NCI-H2171 treated with DMSO at 0.1 percent for 48 hours (cell line): ENCODE results near the gene HNRNPAB.
A peak's percentile ranks its signal among the peaks of the same experiment; 100 is the strongest.

Experiments
- DNase-seq: peaks from one replicate; lab custom pipeline; 2025; lab: John Stamatoyannopoulos, UW

HNRNPAB gene

DNA sequence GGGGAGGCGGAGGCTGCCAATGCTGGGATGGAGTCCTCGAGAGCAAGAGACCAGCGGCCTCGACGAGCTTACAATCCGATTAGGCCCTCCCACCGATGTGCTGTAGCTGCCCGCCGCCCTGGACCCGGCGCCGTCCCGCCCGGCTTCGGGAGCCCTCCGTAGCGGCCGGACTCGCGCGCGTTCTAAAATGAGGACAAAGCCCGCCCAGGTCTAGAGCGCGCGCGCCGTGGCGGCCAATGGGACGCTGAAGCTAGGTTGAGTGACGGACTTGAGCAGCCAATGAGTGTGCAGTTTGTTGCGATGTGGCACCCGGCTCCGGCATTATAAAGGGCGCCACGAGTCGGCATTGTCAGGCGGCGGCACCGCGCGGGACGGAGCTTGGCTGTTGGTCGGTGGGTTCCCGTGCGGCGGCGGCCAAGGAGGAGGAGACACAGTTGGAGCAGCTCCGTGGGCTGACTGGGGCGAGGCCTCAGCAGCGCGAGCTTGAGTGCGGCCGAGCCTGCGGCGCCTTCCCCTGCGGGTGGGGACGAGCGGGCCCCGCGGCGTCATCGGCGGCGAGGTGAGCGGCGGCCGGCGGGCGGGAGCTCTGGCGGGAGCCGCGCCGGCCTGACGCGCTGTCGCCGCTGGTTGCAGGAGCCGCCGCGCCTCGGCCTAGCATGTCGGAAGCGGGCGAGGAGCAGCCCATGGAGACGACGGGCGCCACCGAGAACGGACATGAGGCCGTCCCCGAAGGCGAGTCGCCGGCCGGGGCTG lies at the start of gene HNRNPAB:
TSS of gene HNRNPAB (plus strand) at position 352 of the 753 bp plus-strand sequence. CDS start at position 657, 305 bp downstream.
- peak; percentile 82 for DNase-seq

GRCh38 chr5:178155065-178155464 lies 49.3 kb upstream of the HNRNPAB start:
- no peak for DNase-seq

DNA sequence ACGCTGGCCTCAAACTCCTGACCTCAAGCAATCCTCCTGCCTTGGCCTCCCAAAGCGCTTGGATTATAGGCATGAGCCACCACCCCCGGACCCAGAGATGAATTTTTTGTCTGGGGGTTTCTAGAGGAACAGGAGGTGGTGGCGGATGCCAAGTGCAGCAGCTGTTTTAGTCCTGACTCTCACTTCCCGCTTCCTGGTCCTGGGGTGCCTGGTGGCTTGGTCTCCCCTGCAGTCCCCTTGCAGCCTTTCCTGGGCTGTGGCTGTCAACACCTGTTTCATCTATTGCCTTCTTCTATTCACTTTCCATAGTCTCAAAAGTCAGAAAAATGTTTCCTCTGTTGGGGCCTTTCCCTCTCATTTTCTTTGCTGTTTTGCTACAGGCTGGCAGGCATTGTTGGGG lies 44.2 kb upstream of the HNRNPAB start:
- no peak for DNase-seq

DNA sequence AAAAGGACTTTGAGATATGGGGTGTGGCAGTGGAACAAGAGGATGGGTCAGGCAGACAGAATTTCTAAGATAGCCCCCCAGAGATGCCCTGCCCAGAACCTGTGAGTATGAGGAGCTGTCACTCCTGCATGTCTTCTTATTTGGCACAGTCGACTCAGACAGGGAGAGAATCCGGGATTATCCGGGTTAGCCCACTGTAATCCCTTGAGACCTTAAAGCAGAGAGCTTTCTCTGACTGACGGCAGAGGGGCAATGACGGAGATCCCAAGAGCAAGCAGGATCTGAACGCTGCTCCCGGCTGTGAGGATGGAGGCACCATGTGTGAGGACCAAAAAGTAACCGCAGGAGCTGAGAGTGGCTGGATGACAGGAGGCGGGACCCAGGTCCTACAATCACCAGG lies 41.9 kb upstream of the HNRNPAB start:
- DNase-seq, result no peak

- DNase-seq, result peak; percentile 73
Observed at GRCh38 chr5:178163772-178164735, 40.3 kb upstream of the HNRNPAB start.

GRCh38 chr5:178165581-178165980 lies 38.8 kb upstream of the HNRNPAB start:
- DNase-seq, result no peak

DNA sequence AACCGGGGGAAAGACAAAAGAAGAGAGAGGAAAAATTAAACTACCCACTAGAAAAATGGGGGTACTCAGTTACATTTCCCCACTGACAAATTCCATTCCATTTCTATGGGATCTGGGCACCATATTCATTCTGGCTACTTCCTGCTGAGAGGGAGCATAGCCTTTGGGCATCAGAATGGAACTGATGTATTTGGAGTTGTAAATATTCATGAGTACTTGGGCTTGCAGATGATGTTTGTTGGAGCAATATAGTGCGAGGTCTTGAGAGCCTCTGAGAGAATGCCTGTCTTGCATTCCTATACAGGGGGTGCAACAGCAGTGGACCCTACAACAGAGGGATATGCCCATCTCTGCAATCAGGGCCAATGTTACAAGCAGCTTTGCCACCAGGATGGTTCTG lies 33.9 kb upstream of the HNRNPAB start:
- no peak for DNase-seq

DNA sequence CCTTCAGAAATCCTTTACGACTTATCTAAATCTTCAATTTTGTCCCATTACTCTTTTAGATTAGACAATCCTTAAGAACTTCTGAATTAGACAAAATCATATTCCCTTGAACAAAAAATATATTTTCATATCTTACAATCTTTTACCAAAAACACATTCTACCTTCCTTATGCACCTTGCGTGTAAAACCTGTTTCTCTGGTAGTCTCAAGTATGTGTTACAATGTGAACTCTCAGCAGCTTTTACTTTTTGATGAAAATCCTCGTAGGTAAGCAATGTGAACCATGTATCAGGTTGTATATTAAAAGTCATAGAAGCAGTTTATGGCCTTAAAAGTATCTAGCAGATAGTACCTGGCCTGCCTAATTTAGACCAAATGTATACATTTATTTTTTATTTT lies 29.9 kb upstream of the HNRNPAB start:
- DNase-seq, result no peak

GRCh38 chr5:178176791-178177190 lies 27.5 kb upstream of the HNRNPAB start:
- no peak for DNase-seq

DNA sequence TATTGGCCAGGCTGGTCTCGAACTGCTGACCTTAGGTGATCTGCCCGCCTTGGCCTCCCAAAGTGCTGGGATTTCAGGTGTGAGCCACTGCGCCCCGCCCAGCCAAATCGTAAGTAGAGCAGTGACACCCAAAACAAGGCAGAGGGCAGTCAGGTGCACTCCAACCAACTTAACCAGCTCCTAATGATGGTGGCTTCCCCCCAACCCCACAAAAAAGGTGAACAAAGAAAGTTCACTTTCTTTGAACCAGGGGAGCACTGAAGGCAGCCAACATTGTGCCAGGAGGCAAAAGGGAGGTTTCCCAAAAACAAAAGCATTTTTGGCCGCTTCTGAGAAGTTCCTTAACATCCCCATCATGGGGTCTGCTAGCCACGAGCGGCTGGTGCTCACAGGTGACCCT lies 26.8 kb upstream of the HNRNPAB start:
- no peak for DNase-seq

- DNase-seq, result no peak
Observed at GRCh38 chr5:178180141-178180863, 24.0 kb upstream of the HNRNPAB start.

DNA sequence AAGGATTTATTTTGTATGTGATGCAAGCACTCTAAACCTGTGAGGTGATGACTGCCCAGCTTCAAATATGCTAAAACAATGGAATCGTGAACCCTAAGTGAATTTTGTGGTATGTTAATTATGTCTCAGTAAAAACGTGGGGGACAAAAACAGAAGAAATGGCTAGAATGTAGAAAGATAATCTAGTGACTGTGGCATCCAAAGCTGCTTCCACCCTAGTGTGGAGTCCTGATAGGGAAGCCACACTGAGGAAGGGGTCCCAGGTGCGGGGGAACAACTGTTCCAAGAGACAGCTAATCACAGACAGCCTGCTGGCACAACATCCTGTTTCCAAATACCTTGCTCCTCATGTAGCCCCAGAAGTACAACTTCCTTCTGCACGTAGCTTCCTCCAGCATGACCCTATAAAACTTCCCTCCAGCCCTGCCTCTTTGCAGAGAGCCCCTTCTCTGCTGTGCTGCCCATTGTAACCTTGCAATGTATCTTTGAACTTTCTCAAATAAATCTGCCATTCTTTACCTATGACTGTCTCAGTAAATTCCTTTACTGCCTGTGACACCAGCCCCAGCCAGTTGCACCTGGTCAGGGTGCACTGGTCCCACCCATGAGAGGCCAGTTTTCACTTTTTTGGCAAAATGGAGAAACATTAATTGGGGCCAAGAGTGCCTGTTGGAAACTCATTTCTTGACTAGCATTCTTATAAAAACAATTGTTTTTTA lies 22.0 kb upstream of the HNRNPAB start:
- DNase-seq, result no peak

DNA sequence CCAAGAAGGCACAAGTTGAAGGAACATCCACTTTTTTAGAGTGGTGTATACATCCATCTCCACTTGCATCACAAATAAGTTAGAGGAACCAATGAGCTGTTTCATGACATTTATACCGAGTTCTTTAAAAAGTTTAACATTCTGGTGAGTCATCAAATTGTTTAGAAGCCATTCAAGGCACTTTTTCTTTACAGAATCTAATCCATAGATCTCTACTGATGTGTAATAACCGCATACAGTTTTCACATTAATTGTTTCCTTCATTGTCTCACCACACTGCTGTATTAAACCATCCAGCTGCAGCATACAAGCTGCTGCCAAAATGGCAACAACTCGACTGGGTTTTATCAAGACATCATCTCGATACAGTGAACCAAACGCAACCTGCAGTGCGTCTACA lies 17.9 kb upstream of the HNRNPAB start:
- no peak for DNase-seq

DNA sequence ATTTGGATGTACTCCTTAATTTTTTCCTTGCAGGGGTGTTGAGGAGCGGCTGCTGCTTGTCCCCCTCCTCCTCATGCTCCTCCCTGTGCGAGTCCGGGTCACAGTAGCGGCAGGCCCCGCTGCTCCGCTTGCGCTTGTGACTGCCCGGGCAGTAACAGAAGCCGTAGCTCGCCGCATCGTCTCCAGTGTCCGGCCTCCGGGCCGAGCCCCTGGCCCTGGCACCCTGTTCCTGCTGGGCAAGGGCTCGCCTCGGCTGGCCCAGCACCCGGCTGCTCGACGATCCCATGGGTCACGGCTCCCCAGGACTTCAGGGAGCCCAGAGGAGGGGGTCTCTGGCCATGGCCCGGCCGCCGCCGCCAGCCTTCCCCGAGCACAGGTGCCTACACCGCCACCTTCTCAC lies 17.3 kb upstream of the HNRNPAB start, which contains the start of gene GMCL2:
TSS of gene GMCL2 (minus strand) at position 358 of the 400 bp plus-strand sequence. CDS start at position 286, 72 bp downstream.
- DNase-seq, result no peak

GRCh38 chr5:178189433-178189832 lies 14.9 kb upstream of the HNRNPAB start:
- DNase-seq, result no peak

DNA sequence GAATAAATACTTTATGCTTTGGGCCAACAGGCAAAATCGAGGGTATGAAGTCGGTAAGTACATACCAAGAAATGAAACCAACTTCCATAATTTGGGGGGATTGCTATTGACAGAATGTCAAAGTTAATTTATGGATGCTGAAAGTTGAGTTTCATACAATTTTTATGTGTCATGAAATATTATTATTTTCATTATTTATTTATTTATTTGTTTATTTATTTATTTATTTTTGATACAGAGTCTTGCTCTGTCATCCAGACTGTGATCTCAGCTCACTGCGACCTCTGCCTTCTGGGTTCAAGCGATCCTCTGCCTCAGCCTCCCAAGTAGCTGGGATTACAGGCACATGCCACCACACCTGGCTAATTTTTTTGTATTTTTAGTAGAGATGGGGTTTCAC lies 12.7 kb upstream of the HNRNPAB start:
- DNase-seq, result no peak

- no peak for DNase-seq
Observed at GRCh38 chr5:178192244-178192643, 12.1 kb upstream of the HNRNPAB start.

DNA sequence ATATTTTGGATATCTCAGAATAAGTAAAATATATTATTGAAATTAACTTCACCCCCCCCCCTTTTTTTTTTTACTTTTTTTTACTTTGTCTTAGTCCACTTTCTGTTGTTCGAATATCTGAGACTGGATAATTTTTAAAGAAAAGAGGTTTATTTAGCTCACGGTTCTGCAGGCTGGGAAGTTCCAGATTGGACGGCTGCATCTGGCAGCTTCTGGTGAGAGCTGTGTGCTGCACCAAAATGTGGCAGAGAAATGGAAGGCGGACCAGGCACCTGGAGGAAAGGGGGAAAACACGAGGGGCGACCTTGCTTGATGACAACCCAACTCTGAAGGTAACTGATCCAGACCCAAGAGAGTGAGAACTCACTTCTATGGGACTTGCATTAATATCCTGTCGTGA lies 11.5 kb upstream of the HNRNPAB start:
- DNase-seq, result no peak

DNA sequence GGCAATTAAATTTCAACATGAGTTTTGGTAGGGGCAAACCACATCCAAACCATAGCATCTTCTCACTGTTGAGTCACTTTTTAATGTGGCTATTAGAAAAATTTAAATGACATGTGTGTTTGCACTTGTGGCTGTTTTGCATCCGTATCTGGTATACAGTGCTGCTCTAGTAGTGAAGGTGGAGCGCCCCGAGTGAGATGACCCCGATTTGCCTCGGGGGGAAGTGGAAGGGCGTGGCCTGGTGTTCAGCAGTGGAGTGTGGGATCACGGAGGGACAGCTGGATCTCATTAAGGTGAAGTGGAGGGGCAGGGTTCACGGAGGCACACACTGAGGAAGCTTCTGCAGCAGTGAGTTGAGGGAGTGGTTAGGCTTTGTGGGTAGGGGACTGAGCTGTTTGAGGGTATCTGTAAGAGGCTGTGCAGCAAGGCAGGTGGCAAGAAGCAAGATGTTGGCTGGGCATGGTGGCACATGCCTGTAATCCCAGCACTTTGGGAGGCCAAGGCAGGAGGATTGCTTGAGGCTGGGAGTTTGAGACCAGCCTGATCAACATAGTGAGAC lies 11.0 kb upstream of the HNRNPAB start:
- no peak for DNase-seq

DNA sequence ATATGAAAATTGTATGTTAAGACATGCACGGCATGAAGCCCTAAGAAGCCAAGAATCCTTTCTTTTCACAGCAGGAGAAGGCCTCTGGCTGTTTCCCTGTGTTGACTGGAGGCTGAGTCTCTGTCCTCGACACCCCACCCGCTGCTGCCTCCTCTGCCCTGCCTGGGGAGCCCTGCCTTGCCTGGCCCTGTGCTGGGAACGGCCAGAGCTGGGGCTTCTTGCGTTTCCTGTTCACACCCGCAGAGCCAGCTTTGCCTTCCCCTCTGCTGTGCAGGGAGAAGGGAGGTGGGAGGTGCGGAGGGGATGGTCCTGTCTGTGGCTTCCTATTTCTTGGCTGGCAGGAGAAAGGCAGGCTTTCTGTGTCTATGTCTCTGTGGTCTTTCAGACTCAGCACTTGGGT lies 10.3 kb upstream of the HNRNPAB start:
- DNase-seq, result no peak

- DNase-seq, result no peak
Observed at GRCh38 chr5:178196281-178196812, 8.0 kb upstream of the HNRNPAB start.
